Upper lobe of left lung (tissue), 4 donors: ENCODE results near the gene STX16.

Experiments used
- CTCF ChIP-seq, 6 experiments: fragments of 450-650 bp in 4 of 6; fragments of 200-600 bp in 2 of 6; sonication (generic) in 2 of 6; IDR thresholded peaks; one replicate each; pipeline ENCODE4 v1.5.1; 2016 to 2019; ENCODE audit warnings: antibody characterized with exemption in 6 of 6
- EP300 ChIP-seq, 4 donors: sonication (generic); formaldehyde crosslinking; IDR thresholded peaks; one replicate each; pipeline ENCODE4 v1.5.1; 2017; ENCODE audit warnings: antibody characterized with exemption in 4 of 4, control low read depth in 2 of 4

GRCh38 chr20:58722877-58723627 is 72.0 kb downstream of the STX16 start:
- TF ChIP-seq CTCF (IDR thresholded peaks at IDR 0.05), result no peak
- TF ChIP-seq EP300 (IDR thresholded peaks at IDR 0.05), result no peak
